ENCODE data around the gene C1orf35.

The C1orf35 gene

GRCh38 chr1:228079013-228079412 lies 24.1 kb downstream of the C1orf35 start:
- no peak for DNase-seq (ENCODE audit: low spot score)

- no peak for DNase-seq (ENCODE audit: low spot score)
Observed at GRCh38 chr1:228077565-228078330, 25.4 kb downstream of the C1orf35 start.

- no peak for DNase-seq (ENCODE audit: low spot score)
Observed at GRCh38 chr1:228076796-228077430, 26.2 kb downstream of the C1orf35 start.

DNA sequence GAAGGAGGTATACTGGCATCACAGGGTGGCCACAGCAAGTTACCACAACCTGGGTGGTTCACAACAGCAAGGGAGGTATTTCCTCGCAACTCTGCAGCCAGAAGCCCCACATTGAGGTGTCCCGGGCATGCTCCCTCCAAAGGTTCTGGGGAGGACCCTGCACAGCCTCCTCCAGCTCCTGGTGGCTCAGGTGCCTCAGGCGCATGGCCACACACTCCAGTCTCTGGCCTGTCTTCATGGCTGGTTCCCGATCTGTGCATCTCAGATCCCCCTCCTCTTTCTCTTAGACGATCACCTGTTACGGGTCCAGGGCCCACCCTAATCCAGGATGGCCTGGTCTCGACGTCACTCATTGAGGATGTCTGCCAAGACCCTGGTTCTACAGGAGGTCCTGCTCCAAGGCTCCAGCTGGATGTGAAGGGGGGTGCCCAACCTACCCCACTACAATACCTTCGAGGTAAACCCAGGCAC lies 27.3 kb downstream of the C1orf35 start:
- no peak for DNase-seq (ENCODE audit: low spot score)

DNA sequence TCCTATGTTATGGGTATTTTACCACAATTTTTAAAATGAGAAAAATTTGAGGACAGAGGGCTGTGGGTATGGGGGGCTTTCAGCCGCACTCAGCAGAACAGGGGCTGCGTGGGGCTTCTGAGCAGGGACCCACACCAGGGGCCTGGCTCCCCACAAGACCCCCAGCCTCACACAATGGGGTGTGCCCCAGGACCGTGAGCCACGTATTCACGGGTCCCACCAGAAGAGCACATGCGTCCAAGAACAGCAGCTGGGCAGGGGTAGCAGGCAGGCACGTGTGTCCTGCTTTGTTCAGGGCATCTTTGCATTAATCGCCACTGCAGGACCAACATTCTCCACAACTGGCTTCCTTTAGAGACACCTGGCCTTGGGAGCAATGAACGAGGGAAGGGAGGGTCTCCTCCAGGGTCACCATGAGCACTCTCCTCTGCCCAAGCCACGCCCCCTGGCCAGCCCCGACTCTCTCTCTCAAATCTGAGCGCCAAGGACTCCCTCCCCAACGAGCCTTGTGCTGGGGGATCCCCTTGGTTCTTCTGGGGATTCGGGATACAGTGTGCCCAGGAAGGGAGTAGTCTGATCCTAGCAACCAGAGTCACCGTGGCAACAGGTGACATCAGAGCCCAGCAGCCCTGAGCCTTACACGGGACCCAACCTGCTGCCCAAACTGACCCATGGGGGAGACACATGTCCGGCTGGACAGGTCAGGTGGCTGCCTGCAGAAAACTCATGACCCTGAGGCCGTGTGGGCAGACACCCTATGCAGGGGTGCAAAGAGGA lies 28.0 kb downstream of the C1orf35 start:
- no peak for DNase-seq (ENCODE audit: low spot score)

DNA sequence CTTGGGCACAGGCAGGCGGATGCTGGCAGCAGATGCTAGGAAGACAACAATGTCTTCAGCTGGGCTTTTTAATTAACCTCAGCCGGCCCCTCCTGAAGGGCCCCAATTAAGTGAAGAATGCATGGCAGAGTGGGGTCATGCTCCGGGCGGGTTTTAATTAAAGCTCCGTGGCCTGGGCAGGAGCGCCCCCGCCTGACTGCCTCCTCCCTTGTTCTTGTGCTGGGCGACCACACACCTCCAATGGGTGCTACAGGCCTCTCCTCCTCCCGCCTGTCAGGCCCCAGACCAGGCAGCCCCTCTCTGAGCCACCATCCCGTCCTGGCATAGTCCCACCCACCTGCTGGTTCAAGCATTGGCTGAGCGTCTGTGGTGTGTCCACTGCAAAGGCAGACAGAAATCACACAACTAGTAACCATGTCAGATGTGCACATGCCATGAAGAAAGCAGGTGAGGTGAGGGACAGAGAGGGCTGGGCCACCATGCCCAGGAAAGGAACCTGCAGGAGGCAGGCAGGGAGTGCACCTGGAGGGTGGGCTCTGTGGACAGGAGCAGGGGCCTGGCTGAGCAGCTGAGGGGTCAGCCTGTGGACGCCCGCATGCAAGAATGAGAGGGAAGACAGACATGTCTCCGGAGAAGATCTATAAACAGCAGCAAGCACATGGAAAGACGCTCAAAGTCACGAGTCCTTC lies 29.1 kb downstream of the C1orf35 start:
- no peak for DNase-seq (ENCODE audit: low spot score)

DNA sequence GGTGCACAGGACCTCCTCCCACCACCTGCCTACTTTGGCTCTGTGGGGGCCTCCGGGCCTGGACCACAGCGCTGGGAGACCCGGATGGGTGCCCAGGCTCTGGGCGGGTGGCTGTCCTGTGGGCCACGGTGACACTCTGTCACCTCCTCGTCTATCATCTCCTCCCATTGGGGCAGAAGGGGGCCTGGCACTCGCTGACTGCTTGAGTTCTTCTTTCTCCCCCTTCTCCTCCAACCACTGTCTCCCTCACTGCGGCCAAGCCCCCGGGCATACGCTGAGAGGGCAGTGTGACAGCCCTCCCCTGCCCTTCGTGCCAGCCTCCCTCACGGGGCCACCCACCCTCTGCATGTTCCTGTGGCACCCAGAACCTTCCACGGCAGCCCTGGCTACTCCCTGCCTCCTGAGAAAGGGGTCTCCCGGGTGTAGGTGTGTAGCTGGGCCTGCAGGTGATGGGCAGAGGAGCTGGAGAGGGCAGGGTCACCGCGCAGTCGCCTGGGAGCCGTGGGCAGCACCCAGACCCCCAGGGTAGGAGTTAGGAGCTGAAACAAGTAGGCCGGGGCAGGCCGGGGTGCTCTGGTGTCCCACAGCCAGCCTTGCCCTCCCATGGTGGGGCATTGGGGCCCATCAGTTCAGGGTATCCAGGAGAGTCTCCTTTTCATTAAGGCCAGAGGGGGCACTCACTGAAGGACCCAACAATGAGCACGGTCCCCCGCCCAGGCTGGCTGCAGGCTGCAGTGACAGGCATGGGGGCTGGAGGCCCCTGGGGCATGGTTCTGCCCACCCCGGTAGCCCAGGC lies 29.9 kb downstream of the C1orf35 start:
- no peak for DNase-seq (ENCODE audit: low spot score)

GRCh38 chr1:228072658-228073043 lies 30.5 kb downstream of the C1orf35 start:
- no peak for DNase-seq (ENCODE audit: low spot score)

GRCh38 chr1:228071839-228072657 lies 31.1 kb downstream of the C1orf35 start:
- DNase-seq (ENCODE audit: low spot score), result no peak

- DNase-seq (ENCODE audit: low spot score), result no peak
Observed at GRCh38 chr1:228070851-228071250, 32.3 kb downstream of the C1orf35 start.

- DNase-seq (ENCODE audit: low spot score), result no peak
Observed at GRCh38 chr1:228070173-228070572, 33.0 kb downstream of the C1orf35 start.

DNA sequence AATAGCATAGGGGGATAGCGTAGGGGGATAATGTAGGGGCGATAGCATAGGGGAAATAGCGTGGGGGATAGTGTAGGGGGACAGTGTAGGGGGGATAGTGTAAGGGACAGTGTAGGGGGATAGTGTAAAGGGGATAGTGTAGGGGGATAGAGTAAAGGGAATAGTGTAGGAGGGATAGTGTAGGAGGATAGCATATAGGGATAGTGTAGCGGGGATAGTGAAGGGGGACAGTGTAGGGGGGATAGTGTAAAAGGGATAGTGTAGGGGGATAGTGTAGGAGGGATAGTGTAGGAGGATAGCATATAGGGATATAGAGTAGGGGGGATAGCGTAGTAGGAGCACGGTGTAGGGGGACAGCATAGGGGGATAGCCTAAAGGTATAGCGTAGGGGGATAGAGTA lies 34.8 kb downstream of the C1orf35 start:
- no peak for DNase-seq (ENCODE audit: low spot score)

GRCh38 chr1:228066891-228067654 lies 36.1 kb downstream of the C1orf35 start:
- no peak for DNase-seq (ENCODE audit: low spot score)

- no peak for DNase-seq (ENCODE audit: low spot score)
Observed at GRCh38 chr1:228066416-228066815, 36.7 kb downstream of the C1orf35 start.

- no peak for DNase-seq (ENCODE audit: low spot score)
Observed at GRCh38 chr1:228065543-228066347, 37.4 kb downstream of the C1orf35 start.

DNA sequence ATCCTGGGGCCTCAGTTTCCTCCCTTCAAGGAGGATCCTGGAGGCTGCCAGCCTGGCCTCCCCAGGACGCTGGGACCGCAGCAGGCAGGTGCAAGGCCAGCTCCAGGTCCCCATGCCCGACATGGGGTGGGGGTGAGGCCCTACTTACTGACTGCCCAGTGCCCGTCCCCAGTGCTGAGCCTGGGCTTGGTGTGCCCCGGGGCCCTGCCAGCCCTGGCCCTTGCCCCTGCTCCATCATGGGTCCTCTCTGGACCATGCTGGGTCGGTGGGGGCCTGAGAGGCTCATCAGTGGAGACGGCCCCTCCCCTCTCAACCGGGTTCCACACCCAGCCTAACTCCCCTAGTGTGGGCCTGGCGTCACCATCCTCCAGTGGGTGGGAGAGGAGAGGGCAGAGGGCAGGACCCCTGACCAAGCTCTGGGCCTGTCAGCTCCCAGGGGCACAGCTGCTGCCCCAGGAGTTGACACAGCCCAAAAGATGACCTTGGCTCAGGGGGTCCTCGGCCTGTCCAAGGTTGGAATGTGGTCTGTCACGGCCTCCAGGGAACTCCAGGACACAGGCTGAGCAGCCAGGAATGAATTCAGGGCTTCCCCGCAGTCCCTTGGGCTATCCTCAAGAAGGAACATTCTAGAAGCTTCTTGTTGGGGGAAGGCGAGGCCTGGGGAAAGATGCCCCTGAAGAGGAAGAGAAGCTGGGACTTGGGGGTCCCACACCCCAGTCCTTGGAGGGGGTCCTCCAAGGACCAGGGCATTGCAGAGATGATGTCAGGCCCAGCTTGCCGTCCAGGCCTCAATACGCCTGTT lies 38.2 kb downstream of the C1orf35 start:
- no peak for DNase-seq (ENCODE audit: low spot score)

GRCh38 chr1:228064296-228064695 lies 38.8 kb downstream of the C1orf35 start:
- DNase-seq (ENCODE audit: low spot score), result no peak

Measured in HuH-7 (cell line).